OCI-LY7 (cell line): Measurements from ENCODE around the gene VKORC1L1. TPM values are rescaled to one million over a fixed set of nuclear protein-coding genes. Genes with fewer than 3 reads are reported as not detected.
"Not testable (repeated sequence)": the region's sequence is repeated elsewhere in the genome, so short reads cannot be mapped to it uniquely, and the experiment has no call there.

Experiments used
- BruUV-seq: library from RNA; stranded (reverse); fragments of 400-500 nt; replicated peaks from 2 replicates; lab custom pipeline; 2021; lab: Mats Ljungman, UMichigan
- CTCF ChIA-PET: fragments of 300-600 bp; sonication (Branson Sonifier 250); formaldehyde crosslinking; loops from one replicate; lab custom pipeline; 2022; ENCODE audit warnings: antibody characterized with exemption; ENCODE audit not compliant: unreplicated experiment; lab: Charles Lee
- POLR2A ChIA-PET: fragments of 300-600 bp; sonication (Branson Sonifier 250); formaldehyde crosslinking; loops from one replicate; lab custom pipeline; 2022; ENCODE audit warnings: antibody characterized with exemption; lab: Charles Lee
- DNase-seq: peaks from one replicate; pipeline ENCODE4 v3.0.0-alpha.2; 2015; ENCODE audit warnings: low spot score
- H2AFZ ChIP-seq: fragments of 200-600 bp; sonication (generic), shearing (Covaris generic); 2 replicates; pipeline ENCODE4 v1.6.1; 2014; ENCODE audit warnings: mild to moderate bottlenecking, antibody characterized with exemption, low read length, moderate library complexity
- H3K27ac ChIP-seq: fragments of 200-600 bp; sonication (generic); 2 replicates; pipeline ENCODE4 v1.5.1; 2014; ENCODE audit warnings: mixed run types, low read depth, mild to moderate bottlenecking, moderate library complexity, low read length, inconsistent platforms; ENCODE audit not compliant: poor library complexity, severe bottlenecking
- H3K36me3 ChIP-seq: fragments of 200-600 bp; sonication (generic); 2 replicates; pipeline ENCODE4 v1.6.1; 2014; ENCODE audit warnings: mild to moderate bottlenecking, antibody characterized with exemption, low read length, moderate library complexity, mixed read lengths; ENCODE audit not compliant: insufficient read depth
- H3K4me1 ChIP-seq: fragments of 200-600 bp; sonication (generic); 2 replicates; pipeline ENCODE4 v1.5.1; 2014; ENCODE audit warnings: mild to moderate bottlenecking, low read length; ENCODE audit not compliant: insufficient read depth, poor library complexity, severe bottlenecking
- H3K4me2 ChIP-seq: fragments of 200-600 bp; sonication (generic); 2 replicates; pipeline ENCODE4 v1.6.1; 2014; ENCODE audit warnings: mild to moderate bottlenecking, low read length
- H3K4me3 ChIP-seq: fragments of 200-600 bp; sonication (generic); 2 replicates; pipeline ENCODE4 v1.5.1; 2014; ENCODE audit warnings: mild to moderate bottlenecking, low read depth, low read length; ENCODE audit not compliant: poor library complexity, severe bottlenecking
- H3K79me2 ChIP-seq: fragments of 200-600 bp; sonication (generic); 2 replicates; pipeline ENCODE4 v1.6.1; 2016; ENCODE audit warnings: low read depth, mild to moderate bottlenecking, low read length, moderate library complexity, mixed read lengths; ENCODE audit not compliant: insufficient read depth
- H3K9me2 ChIP-seq: fragments of 200-600 bp; sonication (generic); 2 replicates; pipeline ENCODE4 v1.6.1; 2016; ENCODE audit warnings: mild to moderate bottlenecking, low read length, mixed read lengths; ENCODE audit not compliant: insufficient read depth
- H3K9me3 ChIP-seq: fragments of 200-600 bp; sonication (generic); 2 replicates; pipeline ENCODE4 v1.6.1; 2014; ENCODE audit warnings: mild to moderate bottlenecking, mixed run types, low read length, mixed read lengths
- H4K20me1 ChIP-seq: fragments of 200-600 bp; sonication (generic); 2 replicates; pipeline ENCODE4 v1.6.1; 2014; ENCODE audit warnings: mild to moderate bottlenecking, antibody characterized with exemption, low read length, moderate library complexity, mixed read lengths; ENCODE audit not compliant: insufficient read depth
- EZH2phosphoT487 ChIP-seq: fragments of 200-600 bp; sonication (generic); IDR thresholded peaks from 2 replicates; pipeline ENCODE4 v1.6.1; 2018; ENCODE audit warnings: low read depth, borderline replicate concordance, mild to moderate bottlenecking, mixed run types, antibody characterized with exemption, low read length, moderate library complexity, mixed read lengths
- intact Hi-C: fragments of 100-400 bp; cut with micrococcal nuclease; formaldehyde crosslinking; loops from one replicate; pipeline ENCODE4 v1.10.0; 2022; ENCODE audit not compliant: unreplicated experiment
- total RNA-seq, 2 experiments: library from RNA; depleted of rRNA in 1 of 2; stranded (reverse); fragments of >200 nt in 1 of 2; shearing (Covaris generic) in 1 of 2; gene quantifications; 2 replicates each; pipeline ENCODE4 v1.2.3, GENCODE V29; 2014 to 2022
- TF ChIP-seq, protein P1 (sequence below): fragments of 200-600 bp; sonication (generic); conservative IDR thresholded peaks from 2 replicates; pipeline ENCODE4 v1.5.1; 2014; ENCODE audit warnings: mild to moderate bottlenecking, antibody characterized with exemption, low read length, moderate library complexity, mixed read lengths

Gene VKORC1L1
- total RNA-seq, 2 experiments from 2014 or later: 17.4 to 31.9 TPM

DNA sequence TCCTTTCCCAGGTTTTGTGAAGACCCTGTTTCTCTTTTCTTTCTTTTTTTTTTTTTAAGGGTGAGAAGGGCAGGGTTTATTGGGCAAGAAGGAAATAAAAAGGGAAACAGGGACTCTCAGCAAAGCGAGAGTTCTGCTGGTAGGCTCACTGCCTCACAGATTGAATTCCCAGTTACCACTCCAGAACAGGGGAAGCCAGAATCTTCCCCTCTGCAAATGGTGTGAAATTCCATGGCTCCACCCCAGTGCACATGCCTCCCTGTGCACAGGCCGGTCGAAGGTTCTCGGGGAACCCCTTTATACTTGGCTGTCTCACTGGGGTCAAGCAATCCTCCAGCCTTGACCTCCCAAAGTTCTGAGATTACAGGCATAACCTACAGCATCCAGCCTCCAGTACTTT, 119.7 kb downstream of the VKORC1L1 start:
- no peak overlapping the region for H3K27ac ChIP-seq
- no peak for DNase-seq
- no peak overlapping the region for H3K4me2 ChIP-seq
- H3K9me2 ChIP-seq: no peaks in the 10 kb centered on the region
- no peaks in the 10 kb centered on the region for H4K20me1 ChIP-seq
- TF ChIP-seq, protein P1, sequence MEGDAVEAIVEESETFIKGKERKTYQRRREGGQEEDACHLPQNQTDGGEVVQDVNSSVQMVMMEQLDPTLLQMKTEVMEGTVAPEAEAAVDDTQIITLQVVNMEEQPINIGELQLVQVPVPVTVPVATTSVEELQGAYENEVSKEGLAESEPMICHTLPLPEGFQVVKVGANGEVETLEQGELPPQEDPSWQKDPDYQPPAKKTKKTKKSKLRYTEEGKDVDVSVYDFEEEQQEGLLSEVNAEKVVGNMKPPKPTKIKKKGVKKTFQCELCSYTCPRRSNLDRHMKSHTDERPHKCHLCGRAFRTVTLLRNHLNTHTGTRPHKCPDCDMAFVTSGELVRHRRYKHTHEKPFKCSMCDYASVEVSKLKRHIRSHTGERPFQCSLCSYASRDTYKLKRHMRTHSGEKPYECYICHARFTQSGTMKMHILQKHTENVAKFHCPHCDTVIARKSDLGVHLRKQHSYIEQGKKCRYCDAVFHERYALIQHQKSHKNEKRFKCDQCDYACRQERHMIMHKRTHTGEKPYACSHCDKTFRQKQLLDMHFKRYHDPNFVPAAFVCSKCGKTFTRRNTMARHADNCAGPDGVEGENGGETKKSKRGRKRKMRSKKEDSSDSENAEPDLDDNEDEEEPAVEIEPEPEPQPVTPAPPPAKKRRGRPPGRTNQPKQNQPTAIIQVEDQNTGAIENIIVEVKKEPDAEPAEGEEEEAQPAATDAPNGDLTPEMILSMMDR: no peak
- TF ChIP-seq EZH2phosphoT487: no peak
- no peak overlapping the region for H3K4me3 ChIP-seq
- ChIA-PET POLR2A (no interaction called here), CTCF (no interaction called here)
- no peaks in the 10 kb centered on the region for H3K79me2 ChIP-seq
- BruUV-seq: no TSS peak
- no peaks in the 10 kb centered on the region for H3K4me1 ChIP-seq
- H3K36me3 ChIP-seq: no peaks in the 10 kb centered on the region
- no peaks in the 10 kb centered on the region for H3K9me3 ChIP-seq
- no peak overlapping the region for H2AFZ ChIP-seq
- intact Hi-C loops: no loop called here

DNA sequence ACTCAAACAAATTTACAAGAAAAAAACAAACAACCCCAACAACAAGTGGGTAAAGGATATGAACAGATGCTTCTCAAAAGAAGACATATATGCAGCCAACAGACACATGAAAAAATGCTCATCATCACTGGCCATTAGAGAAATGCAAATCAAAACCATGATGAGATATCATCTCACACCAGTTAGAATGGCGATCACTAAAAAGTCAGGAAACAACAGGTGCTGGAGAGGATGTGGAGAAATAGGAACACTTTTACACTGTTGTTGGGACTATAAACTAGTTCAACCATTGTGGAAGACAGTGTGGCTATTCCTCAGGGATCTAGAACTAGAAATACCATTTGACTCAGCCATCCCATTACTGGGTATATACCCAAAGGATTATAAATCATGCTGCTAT, 122.1 kb downstream of the VKORC1L1 start:
- H3K9me2 ChIP-seq, DNase-seq, POLR2A ChIA-PET, CTCF ChIA-PET, H3K79me2 ChIP-seq, H4K20me1 ChIP-seq, H3K4me3 ChIP-seq, H3K4me1 ChIP-seq, H2AFZ ChIP-seq, BruUV-seq, H3K4me2 ChIP-seq, H3K9me3 ChIP-seq, H3K27ac ChIP-seq, intact Hi-C loops, H3K36me3 ChIP-seq: not testable (repeated sequence)

DNA sequence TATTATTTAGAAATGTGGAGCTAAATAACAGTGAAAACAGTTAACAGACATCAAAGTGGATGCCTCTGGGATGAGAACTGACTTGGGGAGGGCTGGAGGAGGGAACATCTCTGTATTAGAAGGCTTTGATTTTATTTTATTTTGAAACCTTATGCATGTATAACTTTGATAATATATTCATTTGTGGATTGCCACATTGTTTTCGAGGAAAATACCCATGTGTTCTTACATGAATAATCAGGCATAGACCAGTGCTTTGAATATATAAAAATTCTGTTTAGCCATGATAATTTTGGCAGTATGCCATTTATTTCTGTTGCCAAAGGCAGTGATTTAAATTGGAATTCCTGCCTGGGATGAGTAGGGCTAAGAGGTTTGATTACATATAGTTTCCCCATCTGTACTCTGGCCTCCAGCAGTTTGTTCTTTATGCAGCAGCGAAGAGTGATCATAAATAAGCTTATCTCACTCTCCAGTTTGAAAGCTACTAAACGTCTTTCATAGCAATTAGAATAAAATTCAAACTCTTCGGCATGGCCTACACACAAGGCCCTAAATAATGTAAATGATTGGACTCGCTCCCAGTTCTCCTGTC, 128.0 kb downstream of the VKORC1L1 start:
- H3K9me3 ChIP-seq, CTCF ChIA-PET, H3K4me1 ChIP-seq, H3K4me2 ChIP-seq, H3K9me2 ChIP-seq, H4K20me1 ChIP-seq, BruUV-seq, H2AFZ ChIP-seq, H3K4me3 ChIP-seq, intact Hi-C loops, H3K27ac ChIP-seq, DNase-seq, H3K36me3 ChIP-seq, H3K79me2 ChIP-seq: not testable (repeated sequence)
- POLR2A ChIA-PET: interaction anchor here (0.6 kb wide), 1 partner anchor 128 kb away, joined by 3 read pairs; no protein-coding TSS in a partner anchor

DNA sequence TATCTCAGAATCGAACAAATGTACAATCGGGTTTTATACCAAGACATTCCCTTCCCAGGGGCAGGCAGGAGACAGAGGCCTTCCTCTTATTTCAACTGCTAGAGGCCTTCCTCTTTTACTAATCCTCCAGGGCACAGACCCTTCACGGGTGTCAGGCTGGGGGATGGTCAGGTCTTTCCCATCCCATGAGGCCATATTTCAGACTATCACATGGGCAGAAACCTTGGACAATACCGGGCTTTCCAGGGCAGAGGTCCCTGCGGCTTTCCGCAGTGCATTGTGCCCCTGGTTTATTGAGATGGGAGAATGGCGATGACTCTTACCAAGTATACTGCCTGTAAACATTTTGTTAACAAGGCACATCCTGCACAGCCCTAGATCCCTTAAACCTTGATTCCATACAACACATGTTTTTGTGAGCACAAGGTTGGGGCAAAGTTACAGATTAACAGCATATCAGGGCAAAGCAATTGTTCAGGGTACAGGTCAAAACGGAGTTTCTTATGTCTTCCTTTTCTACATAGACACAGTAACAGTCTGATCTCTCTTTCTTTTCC, 132.3 kb downstream of the VKORC1L1 start:
- BruUV-seq, CTCF ChIA-PET, DNase-seq: not testable (repeated sequence)

More for the DNA sequence above, 132.3 kb downstream of the VKORC1L1 start:
- H3K36me3 ChIP-seq, H3K9me3 ChIP-seq, H3K4me2 ChIP-seq, H3K79me2 ChIP-seq, intact Hi-C loops, H4K20me1 ChIP-seq, H3K27ac ChIP-seq, H3K4me1 ChIP-seq, H3K4me3 ChIP-seq, H3K9me2 ChIP-seq: not testable (repeated sequence)
- POLR2A ChIA-PET: interaction anchor here (0.6 kb wide), 1 partner anchor 167 kb away, joined by 3 read pairs; no protein-coding TSS in a partner anchor
- peak overlapping the region; percentile 28; the same call in 1 of the 2 replicates for H2AFZ ChIP-seq
